ENCODE results near the gene PIGZ. TPM values are rescaled to one million over a fixed set of nuclear protein-coding genes. Genes with fewer than 3 reads are reported as not detected.

The PIGZ gene
- total RNA-seq, 2 experiments from 2014 or later, result 0.27 to 0.76 TPM

DNA sequence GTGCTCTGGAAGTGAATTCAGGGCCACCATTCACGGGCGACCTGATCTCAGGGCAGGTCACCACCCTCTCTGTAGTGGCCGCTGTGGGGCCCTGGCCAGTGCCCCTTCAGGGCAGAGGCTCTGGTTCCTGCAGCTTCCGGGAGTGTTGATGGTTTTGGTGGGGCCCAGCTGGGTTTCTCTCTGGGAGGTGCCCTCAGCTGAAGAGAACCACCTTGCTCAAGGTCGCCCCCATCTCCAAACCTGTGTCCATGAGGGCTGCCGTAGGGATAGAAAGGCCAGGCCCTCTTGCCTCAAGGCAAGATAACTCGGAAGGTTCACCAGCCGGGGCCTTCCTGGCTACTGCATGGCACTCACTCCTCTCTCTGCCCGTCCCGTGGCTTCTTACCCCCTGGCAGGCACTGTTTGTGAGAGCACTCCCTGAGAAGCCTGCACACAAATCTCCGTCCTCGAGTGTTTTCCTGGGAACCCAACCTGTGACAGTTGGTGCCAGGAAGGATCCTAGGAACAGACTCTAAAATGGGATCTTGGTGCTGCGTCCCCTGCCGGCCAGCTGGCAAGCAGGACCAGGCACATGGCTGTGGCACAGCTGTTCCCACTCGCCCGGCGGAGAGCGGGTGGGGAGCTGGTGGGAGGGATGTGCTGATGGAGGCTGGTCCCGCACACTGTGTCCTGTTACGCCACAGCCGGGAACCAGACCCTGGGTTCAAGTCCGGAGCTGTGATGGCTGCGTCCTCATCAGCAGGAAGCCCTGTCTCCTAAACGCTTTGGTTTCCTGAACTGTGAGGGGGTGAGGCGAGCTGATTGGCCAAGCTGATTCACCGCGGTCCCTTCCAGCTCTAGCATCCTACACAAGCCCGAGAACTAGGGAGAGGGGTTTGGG, 23.2 kb upstream of the PIGZ start:
- Mint-ChIP-seq H3K4me3 (no peak overlapping the region), H3K4me1 (ENCODE audit: low read depth) (no peaks in the 10 kb centered on the region), H3K9me3 (no peaks in the 10 kb centered on the region), H3K36me3 (ENCODE audit: low read depth) (no peaks in the 10 kb centered on the region), H3K27me3 (no peaks in the 10 kb centered on the region), H3K27ac (no peak overlapping the region)
- TF ChIP-seq, protein P1, sequence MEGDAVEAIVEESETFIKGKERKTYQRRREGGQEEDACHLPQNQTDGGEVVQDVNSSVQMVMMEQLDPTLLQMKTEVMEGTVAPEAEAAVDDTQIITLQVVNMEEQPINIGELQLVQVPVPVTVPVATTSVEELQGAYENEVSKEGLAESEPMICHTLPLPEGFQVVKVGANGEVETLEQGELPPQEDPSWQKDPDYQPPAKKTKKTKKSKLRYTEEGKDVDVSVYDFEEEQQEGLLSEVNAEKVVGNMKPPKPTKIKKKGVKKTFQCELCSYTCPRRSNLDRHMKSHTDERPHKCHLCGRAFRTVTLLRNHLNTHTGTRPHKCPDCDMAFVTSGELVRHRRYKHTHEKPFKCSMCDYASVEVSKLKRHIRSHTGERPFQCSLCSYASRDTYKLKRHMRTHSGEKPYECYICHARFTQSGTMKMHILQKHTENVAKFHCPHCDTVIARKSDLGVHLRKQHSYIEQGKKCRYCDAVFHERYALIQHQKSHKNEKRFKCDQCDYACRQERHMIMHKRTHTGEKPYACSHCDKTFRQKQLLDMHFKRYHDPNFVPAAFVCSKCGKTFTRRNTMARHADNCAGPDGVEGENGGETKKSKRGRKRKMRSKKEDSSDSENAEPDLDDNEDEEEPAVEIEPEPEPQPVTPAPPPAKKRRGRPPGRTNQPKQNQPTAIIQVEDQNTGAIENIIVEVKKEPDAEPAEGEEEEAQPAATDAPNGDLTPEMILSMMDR (IDR thresholded peaks at IDR 0.05), result no peak
- DNase-seq, result no peak
- ATAC-seq, result no peak
- intact Hi-C loops (cut with micrococcal nuclease), result no loop called here
- POLR2A ChIA-PET, result no interaction called here
- CTCF ChIA-PET, result interaction anchor here (1.3 kb wide), 1 partner anchor 39 kb away, joined by 5 read pairs; no protein-coding TSS in a partner anchor

DNA sequence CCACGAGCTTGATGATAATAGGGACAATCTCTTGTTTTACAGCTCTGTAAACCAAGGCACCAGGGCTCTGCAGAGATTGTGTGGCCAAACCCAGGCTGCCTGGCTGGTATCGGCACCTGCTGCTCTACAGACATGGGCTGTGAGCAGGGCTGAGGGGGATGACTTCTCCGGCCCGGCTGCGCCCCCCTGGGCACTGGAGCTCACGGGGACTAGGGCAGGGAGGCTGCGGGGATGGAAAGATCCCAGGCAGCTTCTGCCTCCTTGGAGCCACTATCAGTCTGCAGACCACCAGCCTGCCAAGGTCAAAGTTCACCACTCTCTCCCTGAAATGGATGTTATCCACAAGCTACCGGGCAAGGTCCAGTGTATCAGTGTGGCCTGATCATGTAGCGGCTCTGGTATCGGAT, 22.0 kb upstream of the PIGZ start:
- intact Hi-C loops (cut with micrococcal nuclease), result no loop called here
- CTCF ChIA-PET, result no interaction called here
- Mint-ChIP-seq H3K36me3 (ENCODE audit: low read depth) (no peaks in the 10 kb centered on the region), H3K27me3 (no peaks in the 10 kb centered on the region), H3K4me1 (ENCODE audit: low read depth) (no peaks in the 10 kb centered on the region), H3K4me3 (no peak overlapping the region), H3K9me3 (no peaks in the 10 kb centered on the region), H3K27ac (no peak overlapping the region)
- POLR2A ChIA-PET, result no interaction called here
- DNase-seq, result no peak
- ATAC-seq, result no peak
- TF ChIP-seq, protein P1 (IDR thresholded peaks at IDR 0.05), result no peak

DNA sequence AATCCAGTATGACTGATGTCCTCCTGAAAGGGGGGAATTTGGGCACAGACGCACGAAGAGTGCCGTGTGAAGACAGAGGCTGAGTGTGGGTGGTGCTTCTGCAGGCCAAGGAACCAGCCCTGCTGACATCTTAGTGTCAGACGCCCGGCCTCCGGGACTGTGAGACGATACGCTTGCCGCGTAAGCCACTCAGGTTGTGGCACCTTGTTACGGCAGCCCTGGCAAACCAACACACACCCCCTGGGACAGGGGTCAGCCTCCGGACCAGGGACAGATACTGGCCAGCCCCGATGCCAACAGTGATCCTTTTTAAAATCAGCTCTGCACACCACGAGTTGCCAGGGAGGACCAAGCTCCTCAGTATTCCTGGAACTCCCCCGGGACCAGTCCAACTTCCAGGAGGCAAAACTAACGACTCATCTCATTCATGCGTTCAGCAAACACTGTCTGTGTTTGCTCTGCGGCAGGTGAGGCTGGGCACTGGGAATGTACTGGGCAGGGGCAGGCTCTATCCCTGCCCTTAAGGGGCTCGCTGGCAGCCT, 21.2 kb upstream of the PIGZ start:
- CTCF ChIA-PET, result no interaction called here
- POLR2A ChIA-PET, result no interaction called here
- no peaks in the 10 kb centered on the region for H3K27me3 Mint-ChIP-seq
- DNase-seq (no peak), ATAC-seq (no peak)
- TF ChIP-seq, protein P1 (IDR thresholded peaks at IDR 0.05), result no peak
- no peaks in the 10 kb centered on the region for H3K4me1 Mint-ChIP-seq (ENCODE audit: low read depth)
- intact Hi-C loops (cut with micrococcal nuclease), result no loop called here
- H3K36me3 Mint-ChIP-seq (ENCODE audit: low read depth), result no peaks in the 10 kb centered on the region
- no peak overlapping the region for H3K4me3 Mint-ChIP-seq
- H3K27ac Mint-ChIP-seq, result no peak overlapping the region
- H3K9me3 Mint-ChIP-seq, result no peaks in the 10 kb centered on the region

DNA sequence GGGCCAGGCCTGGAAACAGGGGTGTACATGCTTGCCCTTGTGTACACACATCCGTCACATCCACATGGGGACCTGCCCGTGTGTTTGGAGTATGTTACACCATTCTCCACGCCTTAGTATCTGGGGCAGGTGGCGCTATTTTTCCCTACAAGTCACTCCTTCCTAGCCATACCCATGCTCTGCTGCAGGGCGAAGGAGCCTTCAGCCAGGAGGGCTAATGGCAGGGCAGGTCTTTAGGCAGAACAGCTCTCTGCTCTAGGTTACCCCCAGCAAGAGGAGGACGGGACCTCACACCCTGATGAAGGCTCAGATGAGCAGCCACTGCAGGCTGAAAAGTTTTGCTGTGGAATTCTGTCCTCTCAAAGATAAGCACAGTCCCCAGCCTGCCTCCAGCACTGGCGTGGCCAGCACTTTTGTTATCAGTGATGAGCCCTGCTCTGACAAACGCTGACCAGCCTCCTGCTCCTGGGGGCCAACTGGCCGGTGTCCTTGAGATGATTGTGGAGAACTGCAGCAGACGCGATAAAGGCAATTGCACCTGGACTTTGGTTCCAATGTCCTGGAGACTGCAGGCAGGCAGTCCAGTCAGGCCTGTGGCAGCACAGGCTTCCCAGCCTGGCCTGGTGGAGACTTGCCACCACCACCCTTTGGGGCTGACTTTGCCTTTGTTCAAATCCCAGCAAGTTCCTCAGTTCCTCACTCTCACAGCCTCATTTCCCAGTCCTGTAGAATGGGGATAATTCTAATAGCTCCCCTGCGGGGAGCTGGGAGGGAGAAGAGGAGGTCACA, 19.8 kb upstream of the PIGZ start:
- no peaks in the 10 kb centered on the region for H3K4me1 Mint-ChIP-seq (ENCODE audit: low read depth)
- ATAC-seq, result no peak
- no peak overlapping the region for H3K27ac Mint-ChIP-seq

More for the DNA sequence above, 19.8 kb upstream of the PIGZ start:
- Mint-ChIP-seq H3K9me3 (no peaks in the 10 kb centered on the region), H3K4me3 (no peak overlapping the region), H3K27me3 (no peaks in the 10 kb centered on the region), H3K36me3 (ENCODE audit: low read depth) (no peaks in the 10 kb centered on the region)
- CTCF ChIA-PET, result no interaction called here
- POLR2A ChIA-PET, result no interaction called here
- DNase-seq, result no peak
- intact Hi-C loops (cut with micrococcal nuclease), result no loop called here
- TF ChIP-seq, protein P1 (IDR thresholded peaks at IDR 0.05), result no peak
